GM13977 (cell line): ENCODE results near the gene DYNLT4.

ENCODE experiments used
- DNase-seq: peaks from one replicate; pipeline ENCODE4 v3.0.0; 2012; ENCODE audit warnings: low spot score
- in situ Hi-C: fragments of 300-500 bp; cut with MboI; formaldehyde crosslinking; loops from one replicate; pipeline ENCODE4 v1.12.0; 2022; ENCODE audit warnings: low sequenced_read_pairs, low pct_unique_long_range_greater_than_20kb, mixed read lengths, inconsistent platforms; ENCODE audit not compliant: unreplicated experiment
- TF ChIP-seq, protein P1 (sequence below): IDR thresholded peaks from 2 replicates; pipeline ENCODE4 v1.5.1; 2012; ENCODE audit warnings: mild to moderate bottlenecking, control low read depth; ENCODE audit not compliant: insufficient read depth; ENCODE audit errors: extremely low read depth, missing control alignments

Gene DYNLT4

DNA sequence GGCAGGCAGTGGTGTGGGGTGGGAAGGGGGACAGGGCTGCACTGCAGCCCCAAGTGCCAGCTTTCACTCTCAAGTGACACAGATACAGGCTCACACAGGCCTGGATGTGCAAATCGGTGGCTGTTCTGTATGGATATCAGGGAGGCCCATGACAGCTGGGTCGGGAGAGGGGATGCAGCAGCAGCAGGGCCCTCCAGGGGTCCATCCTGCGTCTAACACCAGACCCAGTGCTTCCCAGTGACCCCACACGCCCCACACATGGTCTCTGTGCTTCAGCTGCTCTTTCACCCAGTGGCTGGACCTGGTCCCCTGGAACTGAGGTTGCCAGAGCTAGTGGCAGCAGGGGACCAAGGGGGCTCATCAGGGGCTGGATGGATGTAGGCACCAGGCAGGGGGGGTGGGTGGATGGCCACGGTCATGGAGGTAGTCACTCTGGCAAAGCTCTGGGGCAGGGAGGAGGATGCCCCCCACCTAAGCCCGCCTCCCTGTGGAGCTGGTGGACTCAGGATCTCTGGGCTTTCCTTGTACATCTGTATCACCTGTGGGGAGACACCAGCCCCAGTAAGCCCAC is 15.1 kb upstream of the DYNLT4 start:
- TF ChIP-seq, protein P1, sequence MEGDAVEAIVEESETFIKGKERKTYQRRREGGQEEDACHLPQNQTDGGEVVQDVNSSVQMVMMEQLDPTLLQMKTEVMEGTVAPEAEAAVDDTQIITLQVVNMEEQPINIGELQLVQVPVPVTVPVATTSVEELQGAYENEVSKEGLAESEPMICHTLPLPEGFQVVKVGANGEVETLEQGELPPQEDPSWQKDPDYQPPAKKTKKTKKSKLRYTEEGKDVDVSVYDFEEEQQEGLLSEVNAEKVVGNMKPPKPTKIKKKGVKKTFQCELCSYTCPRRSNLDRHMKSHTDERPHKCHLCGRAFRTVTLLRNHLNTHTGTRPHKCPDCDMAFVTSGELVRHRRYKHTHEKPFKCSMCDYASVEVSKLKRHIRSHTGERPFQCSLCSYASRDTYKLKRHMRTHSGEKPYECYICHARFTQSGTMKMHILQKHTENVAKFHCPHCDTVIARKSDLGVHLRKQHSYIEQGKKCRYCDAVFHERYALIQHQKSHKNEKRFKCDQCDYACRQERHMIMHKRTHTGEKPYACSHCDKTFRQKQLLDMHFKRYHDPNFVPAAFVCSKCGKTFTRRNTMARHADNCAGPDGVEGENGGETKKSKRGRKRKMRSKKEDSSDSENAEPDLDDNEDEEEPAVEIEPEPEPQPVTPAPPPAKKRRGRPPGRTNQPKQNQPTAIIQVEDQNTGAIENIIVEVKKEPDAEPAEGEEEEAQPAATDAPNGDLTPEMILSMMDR: no peak
- in situ Hi-C loops: no loop called here
- no peak for DNase-seq

DNA sequence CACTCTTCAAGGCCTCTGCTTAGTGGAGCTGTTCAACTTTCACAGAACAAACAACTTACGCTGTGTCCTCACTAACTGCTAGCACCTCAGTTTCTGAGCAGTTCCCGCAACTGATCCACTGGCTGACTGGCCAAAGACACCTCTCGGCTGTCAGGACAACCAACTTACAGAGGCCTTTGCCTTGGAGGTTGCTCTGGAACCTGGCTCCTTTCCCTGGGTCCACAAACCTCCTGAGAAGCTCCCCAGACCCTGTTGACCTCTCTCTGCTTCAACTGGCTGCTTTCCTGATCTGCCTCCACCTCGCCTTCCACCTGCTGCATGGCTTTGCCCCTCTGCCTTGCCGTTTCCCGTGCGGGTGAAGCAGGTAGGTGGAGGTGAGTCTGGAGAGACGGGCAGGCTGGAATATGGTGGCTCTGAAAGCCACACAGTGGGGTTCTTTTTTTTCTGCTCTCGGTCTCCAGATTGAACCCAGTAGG is 14.1 kb upstream of the DYNLT4 start:
- TF ChIP-seq, protein P1: no peak
- in situ Hi-C loops: no loop called here

DNA sequence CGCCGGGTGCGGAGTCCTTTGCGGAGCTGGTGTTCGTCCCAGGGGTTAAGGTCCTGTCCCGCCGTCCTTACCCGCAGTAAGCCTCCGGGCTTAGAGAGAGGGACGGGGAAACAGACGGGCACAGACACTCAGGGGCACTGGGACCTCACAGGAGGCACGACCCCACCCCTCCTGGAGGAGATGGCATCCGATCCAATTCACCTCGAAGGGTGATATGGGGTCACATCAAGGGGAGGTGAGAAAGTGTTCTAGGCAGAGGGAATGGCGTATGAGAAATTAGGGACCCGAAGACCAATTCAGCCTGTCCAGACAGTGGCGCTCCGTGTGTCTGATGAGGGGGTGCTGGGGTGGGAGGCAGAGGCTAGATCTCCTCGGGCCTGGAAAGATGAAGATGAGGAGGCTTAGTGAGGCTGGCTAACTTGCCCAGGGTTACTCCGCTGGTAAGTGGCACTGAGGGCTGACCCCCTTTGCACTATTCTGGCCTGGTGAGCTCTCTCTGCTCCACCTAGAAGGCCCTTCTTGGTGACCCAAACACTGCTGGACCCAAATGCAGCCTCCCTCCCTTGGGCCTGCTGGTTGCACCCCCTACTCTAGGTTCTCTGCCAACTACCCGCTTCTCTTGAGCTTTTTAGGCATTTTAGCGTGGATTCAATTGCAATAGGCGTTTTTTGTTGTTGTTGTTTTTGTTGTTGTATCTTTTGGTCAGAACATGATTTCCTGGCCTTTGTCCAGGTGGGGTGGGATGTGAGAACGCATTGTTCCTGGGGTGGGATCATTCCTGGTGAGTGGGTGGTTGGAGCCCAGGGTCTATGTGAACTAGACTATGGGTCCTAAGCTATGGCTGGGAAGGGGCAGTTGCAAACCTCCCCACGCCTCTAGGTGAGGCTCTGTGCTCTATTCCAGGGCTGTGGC is 13.4 kb upstream of the DYNLT4 start:
- in situ Hi-C loops: no loop called here

More for the DNA sequence above, 14.1 kb upstream of the DYNLT4 start:
- DNase-seq: no peak

DNA sequence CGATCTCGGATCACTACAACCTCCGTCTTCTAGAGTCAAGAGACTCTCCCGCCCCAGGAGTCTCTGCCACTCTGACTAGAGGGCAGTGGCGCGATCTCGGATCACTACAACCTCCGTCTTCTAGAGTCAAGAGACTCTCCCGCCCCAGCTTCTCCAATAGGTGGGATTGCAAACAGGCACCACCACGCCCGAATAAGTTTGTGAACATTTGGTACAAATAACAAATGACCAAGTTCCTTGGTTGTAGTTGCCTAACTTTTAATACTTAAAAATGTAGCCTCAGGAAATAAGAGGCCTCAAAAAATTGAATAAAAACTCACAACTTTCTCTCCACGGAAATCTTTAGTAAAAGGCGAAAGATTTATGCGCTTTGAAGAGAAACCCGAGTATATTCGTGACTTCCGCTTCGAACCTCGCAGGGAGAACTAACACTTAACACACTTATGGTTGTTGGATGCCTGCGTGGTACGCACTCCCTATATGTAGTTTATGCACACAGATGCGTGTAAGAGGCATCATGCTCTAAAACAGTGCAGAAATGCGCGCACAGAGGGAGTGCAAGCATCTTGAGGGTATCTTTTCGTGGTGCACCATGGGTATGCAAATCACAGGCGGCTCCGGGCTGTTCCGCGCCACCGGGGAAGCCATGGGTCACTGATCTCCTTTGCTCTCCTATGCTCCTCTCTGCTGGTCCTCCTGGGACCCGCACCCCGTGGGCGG is 12.6 kb upstream of the DYNLT4 start:
- in situ Hi-C loops: no loop called here
- TF ChIP-seq, protein P1: no peak
- peak; percentile 91 for DNase-seq

More for the DNA sequence above, 13.4 kb upstream of the DYNLT4 start:
- no peak for DNase-seq
- TF ChIP-seq, protein P1: no peak

DNA sequence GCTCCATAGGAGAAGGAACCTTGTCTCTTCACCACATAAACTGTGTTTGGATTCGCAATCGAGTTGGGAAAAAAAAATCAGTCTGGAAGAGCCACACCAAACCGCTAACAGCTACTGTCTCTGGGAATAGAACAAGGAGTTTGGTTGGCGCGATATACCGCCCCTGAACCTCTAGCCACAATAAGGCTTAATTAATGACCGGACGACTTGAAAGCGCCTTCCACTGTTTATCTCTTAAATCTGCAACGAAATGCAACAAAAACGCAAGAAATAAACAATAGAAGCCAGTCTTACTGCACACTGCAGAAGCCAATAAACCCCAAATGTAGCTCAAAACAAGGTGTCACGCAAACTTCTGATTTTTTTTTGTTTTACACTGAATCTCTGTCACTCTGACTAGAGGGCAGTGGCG is 12.1 kb upstream of the DYNLT4 start:
- TF ChIP-seq, protein P1: no peak
- peak; percentile 57 for DNase-seq

DNA sequence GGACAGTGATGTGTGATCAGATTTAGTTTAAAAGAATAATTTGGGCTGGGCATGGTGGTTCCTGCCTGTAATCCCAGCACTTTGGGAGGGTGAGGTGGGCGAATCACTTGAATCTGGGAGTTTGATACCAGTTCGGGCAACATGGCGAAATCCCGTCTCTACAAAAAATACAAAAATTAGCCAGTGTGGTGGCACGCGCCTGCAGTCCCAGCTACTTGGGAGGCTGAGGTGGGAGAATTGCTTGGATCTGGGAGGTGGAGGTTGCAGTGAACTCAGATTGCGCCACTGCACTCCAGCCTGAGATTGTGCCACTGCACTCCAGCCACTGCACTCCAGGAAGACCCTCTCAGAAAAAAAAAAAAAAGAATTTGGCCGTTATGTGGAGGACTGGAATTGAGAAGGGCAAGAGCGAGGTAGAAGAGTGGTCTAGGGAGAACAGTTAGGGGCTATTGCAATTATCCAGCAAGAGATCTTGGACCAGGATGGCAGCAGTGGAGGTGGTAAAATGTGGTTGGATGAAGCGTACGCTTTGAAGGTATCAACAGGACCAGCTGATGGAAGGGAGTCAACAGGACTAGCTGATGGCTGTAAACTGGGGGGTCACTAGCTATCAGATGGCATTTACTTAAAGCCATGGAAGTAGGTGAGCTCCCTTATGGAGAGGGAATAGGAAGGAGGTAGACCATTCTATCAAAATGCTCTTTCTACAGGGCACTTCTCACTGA is 10.8 kb upstream of the DYNLT4 start:
- in situ Hi-C loops: no loop called here
- no peak for DNase-seq
- TF ChIP-seq, protein P1: no peak

More for the DNA sequence above, 12.1 kb upstream of the DYNLT4 start:
- in situ Hi-C loops: no loop called here
